HUES48 (cell line): ENCODE data around the gene TRIM33.

Experiments
- H3K27ac ChIP-seq: one replicate; pipeline ENCODE4 v1.7.0; 2013; ENCODE audit warnings: low read depth, low read length, inconsistent platforms
- H3K27me3 ChIP-seq: 2 replicates; pipeline ENCODE4 v1.6.1; 2013; ENCODE audit warnings: mild to moderate bottlenecking, low read length; ENCODE audit not compliant: control insufficient read depth, insufficient read depth
- H3K36me3 ChIP-seq: 2 replicates; pipeline ENCODE4 v1.6.1; 2013; ENCODE audit warnings: low read length; ENCODE audit not compliant: control insufficient read depth, insufficient read depth
- H3K4me1 ChIP-seq: 2 replicates; pipeline ENCODE4 v1.6.1; 2013; ENCODE audit warnings: mild to moderate bottlenecking, low read length; ENCODE audit not compliant: control insufficient read depth, insufficient read depth
- H3K4me3 ChIP-seq: 2 replicates; pipeline ENCODE4 v1.5.1; 2013; ENCODE audit warnings: mild to moderate bottlenecking, low read depth, low read length
- H3K9ac ChIP-seq: 2 replicates; pipeline ENCODE4 v1.6.1; 2013; ENCODE audit warnings: mild to moderate bottlenecking, low read depth, low read length, moderate library complexity
- H3K9me3 ChIP-seq: 2 replicates; pipeline ENCODE4 v1.6.1; 2013; ENCODE audit warnings: low read length; ENCODE audit not compliant: control insufficient read depth, insufficient read depth

Gene TRIM33

DNA sequence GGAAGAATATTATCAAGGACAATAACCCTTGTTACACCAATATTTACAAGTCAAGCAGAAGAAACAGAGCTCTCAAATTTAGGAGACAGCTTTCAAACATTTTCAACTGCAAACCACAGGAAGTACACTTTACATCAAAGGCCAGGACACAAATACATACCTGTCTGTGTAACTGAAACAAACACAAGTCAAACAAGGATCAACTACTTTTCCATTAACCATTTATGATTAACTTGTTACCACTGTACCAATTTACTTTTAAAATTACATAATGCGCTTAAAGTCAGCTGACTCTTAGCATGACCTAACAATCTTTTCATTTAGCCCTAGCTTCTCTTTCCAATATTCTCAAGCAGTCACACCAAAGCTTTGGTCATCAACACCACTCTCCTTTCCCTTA, 43.5 kb downstream of the TRIM33 start:
- Histone ChIP-seq H3K27me3 (no peaks in the 10 kb centered on the region), H3K9me3 (no peaks in the 10 kb centered on the region), H3K9ac (no peak overlapping the region), H3K4me3 (no peak overlapping the region), H3K27ac (no peak overlapping the region), H3K36me3 (peaks cover 5% of the 10 kb centered on the region; the same call in 1 of the 2 replicates), H3K4me1 (peaks cover 22% of the 10 kb centered on the region)

DNA sequence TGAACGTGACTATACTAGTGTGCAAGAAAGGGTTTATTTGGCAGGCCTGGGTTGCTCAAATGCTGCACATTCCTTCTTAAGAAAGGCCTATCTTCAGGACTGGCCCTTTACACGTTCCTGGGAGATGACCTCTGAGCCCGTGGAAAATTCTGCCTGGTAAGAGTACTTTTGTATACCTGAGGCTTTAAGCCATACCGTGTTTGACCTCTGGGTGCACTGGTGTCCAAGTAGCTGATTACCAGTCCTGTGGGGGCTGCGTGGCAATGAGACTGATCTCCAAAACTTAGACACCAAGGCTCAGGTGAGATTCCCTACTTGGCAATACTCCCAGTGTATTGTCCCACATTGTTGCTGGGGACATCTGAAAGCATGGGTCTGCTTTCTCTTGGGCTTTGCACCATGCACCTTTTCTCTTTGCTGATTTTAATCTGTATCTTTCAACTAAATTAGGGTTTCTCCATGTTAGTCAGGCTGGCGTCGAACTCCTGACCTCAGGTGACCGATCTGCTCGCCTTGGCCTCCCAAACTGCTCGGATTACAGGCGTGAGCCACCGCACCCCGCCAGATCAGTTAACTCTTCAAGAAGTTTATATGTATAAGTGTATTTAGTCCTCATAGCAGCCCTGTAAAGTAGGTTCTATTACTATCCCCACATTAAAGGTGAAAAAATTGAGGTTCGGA, 44.5 kb downstream of the TRIM33 start:
- Histone ChIP-seq H3K27me3 (no peaks in the 10 kb centered on the region), H3K9ac (no peak overlapping the region), H3K4me1 (peaks cover 22% of the 10 kb centered on the region), H3K4me3 (no peak overlapping the region), H3K9me3 (no peaks in the 10 kb centered on the region), H3K27ac (no peak overlapping the region), H3K36me3 (peaks cover 10% of the 10 kb centered on the region; the same call in 1 of the 2 replicates)

DNA sequence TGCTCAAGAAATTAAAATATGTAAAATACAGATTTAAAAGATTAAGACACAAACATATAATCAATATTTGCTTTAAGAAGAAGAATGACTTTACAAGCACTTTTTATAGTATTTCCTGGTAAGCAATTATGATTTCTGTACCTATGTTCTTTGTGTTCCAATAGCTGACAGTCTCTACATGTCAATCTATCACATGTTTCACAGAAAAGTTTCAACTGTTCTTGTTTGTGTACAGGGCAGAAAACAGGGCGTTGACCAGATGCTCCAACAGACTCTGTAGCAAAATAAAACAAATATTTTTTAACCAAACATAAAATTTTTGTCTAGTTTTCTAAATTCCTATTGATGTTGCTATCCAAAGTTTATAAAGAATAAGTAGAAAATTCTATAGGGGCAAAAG, 48.0 kb downstream of the TRIM33 start:
- Histone ChIP-seq H3K36me3 (peaks cover 12% of the 10 kb centered on the region; the same call in 1 of the 2 replicates), H3K9ac (no peak overlapping the region), H3K27me3 (no peaks in the 10 kb centered on the region), H3K9me3 (no peaks in the 10 kb centered on the region), H3K4me3 (no peak overlapping the region), H3K27ac (no peak overlapping the region), H3K4me1 (peaks cover 18% of the 10 kb centered on the region)

DNA sequence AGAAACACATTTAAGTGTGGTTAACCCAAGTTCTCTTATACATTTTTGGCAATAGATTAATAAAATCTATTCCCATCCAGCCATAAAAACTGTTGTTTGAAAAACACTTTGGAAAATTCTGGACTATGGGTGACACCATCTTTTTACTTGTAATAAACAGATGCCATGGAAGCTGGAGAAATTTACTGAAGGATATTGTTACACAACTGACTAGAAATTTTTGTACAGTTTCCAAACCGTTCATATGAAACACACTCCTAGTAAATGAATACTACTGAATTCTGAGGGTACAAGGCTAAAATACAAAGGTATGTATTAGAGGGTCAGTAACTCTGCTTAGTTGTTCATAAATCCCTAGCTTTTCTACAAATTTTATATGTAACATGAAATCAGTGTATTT, 48.7 kb downstream of the TRIM33 start:
- Histone ChIP-seq H3K9me3 (no peaks in the 10 kb centered on the region), H3K4me3 (no peak overlapping the region), H3K27ac (no peak overlapping the region), H3K4me1 (peaks cover 15% of the 10 kb centered on the region), H3K27me3 (no peaks in the 10 kb centered on the region), H3K9ac (no peak overlapping the region), H3K36me3 (peaks cover 18% of the 10 kb centered on the region; the same call in 1 of the 2 replicates)

DNA sequence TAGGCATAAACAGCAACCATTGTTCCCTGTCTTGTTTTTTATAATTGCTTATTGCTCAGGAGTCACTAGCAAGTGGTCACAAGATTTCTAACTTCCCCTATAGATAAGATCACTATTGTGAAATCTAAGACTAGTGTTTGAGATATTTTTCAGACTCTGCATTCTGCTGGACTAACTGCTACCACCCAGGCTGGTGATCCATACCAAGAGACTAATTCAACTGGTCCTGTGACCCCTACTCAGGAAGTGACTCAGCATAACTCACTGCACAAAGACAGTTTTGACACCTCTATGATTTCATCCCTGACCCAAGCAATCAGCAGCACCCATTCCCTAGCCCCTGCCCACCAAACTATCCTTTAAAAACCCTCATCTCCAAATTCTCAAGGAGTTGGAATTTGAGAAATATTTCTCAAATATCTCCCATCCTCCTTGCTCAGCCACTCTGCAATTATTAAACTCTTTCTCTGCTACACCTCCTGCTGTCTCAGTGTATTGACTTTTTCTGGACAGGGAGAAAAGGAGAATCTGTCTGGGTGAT, 52.7 kb downstream of the TRIM33 start:
- peaks cover 56% of the 10 kb centered on the region for H3K36me3 ChIP-seq
- no peak overlapping the region for H3K27ac ChIP-seq

DNA sequence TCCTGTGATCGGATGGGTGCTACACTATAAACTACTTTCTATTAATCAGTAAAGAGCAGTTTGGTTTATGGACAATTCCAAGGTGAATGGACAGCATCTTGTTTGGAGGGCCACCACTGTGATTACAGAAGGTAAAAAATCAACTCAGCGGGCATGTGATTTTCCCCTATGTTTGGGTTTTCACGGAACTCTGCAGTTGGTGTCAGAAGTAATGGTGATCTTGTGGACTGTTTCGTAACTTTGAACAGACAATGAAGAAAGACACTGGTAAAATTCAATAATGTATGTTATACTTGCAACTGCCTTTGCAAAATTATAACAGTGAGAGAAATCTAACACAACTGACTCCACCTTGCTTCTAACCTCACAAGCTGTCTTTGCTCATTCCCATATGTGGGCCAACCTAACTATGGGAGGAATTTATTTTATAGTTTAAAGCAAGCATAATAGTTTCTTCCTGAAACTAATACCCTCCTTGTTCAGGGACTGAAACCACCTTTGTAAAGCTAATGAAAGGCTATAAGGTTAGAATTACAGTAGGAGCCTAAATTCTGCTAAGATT, 53.2 kb downstream of the TRIM33 start:
- Histone ChIP-seq H3K9ac (no peak overlapping the region), H3K27me3 (no peaks in the 10 kb centered on the region), H3K4me3 (no peak overlapping the region), H3K27ac (no peak overlapping the region), H3K36me3 (peaks cover 56% of the 10 kb centered on the region), H3K9me3 (no peaks in the 10 kb centered on the region), H3K4me1 (peaks cover 3% of the 10 kb centered on the region; the same call in 1 of the 2 replicates)

More for the DNA sequence above, 52.7 kb downstream of the TRIM33 start:
- Histone ChIP-seq H3K27me3 (no peaks in the 10 kb centered on the region), H3K9me3 (no peaks in the 10 kb centered on the region), H3K4me3 (no peak overlapping the region), H3K4me1 (peaks cover 3% of the 10 kb centered on the region; the same call in 1 of the 2 replicates), H3K9ac (no peak overlapping the region)

DNA sequence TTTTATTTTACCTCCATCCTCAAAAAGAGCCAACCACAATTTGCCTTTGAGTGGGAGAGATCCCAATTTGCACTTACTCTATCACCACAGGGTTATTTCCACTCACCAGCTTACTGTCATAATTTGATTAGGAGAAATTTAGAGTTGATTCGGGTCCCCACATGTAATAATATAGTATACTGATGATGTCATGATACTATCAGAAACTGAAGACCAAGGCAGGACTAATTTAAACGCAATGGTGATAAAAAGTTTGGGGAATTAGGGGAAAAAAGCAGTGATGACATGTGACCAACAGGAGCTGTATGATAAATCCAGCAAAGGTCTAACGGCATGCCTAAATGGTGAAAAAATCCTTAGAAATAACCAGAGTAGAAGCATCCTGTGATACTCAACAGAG, 54.4 kb downstream of the TRIM33 start:
- Histone ChIP-seq H3K4me1 (peaks cover 3% of the 10 kb centered on the region; the same call in 1 of the 2 replicates), H3K27me3 (no peaks in the 10 kb centered on the region), H3K4me3 (no peak overlapping the region), H3K9ac (no peak overlapping the region), H3K9me3 (no peaks in the 10 kb centered on the region), H3K27ac (no peak overlapping the region), H3K36me3 (peaks cover 49% of the 10 kb centered on the region)

DNA sequence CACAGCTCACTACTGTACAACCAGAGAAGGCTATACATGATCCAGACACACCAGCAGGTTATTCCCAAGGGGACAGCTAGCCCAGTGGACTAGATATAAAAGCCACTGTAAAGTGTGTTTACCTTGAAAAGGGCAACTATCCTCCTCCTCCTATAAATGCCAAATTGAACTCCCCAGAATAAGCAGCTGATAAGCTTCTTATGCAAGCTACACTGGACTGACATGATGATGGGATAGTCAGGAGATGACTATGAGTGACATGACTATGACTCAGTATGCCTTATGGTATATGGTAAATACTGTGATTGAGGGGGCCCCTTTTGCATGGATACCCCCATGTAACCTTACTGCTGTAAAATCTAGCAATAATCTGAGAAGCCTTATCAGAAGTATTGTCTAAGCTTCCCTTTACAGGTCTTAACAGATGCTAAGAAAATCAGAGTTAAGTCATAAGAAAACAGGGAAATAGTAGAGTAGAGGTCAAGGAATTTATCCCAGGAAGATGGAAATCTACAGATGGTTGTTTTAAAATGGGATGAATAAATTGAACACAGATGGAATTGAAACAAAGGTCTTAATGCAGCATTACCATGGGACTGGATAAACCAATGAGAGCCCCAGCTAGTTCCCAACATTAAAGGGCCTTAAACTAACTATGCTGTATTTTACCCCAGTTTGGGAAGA, 55.8 kb downstream of the TRIM33 start:
- Histone ChIP-seq H3K9ac (no peak overlapping the region), H3K9me3 (no peaks in the 10 kb centered on the region), H3K27me3 (no peaks in the 10 kb centered on the region), H3K36me3 (peaks cover 56% of the 10 kb centered on the region), H3K4me1 (0 out of 2 replicates have a peak, but pooled peaks cover 3% of the 10 kb centered on the region), H3K4me3 (no peak overlapping the region), H3K27ac (no peak overlapping the region)

DNA sequence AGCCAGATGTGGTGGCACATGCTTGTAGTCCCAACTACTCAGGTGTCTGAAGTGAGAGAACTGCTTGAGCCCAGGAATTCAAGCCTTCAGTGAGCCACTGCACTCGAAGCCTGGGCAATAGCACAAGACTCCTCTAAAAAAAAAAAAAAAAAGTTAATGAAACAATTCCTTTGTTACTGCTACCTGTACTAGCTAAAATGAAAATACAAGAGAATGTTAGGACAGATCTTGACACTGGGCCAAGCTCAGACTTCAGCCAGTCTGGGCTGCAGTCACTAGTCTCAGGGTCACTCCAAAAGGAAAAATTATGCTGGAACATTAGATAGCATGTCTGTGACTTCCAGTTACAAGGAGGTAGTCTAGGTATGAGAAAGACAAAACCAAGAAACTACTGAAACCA, 56.5 kb downstream of the TRIM33 start:
- no peak overlapping the region for H3K4me3 ChIP-seq
- H3K36me3 ChIP-seq, result peaks cover 56% of the 10 kb centered on the region
- H3K27me3 ChIP-seq, result no peaks in the 10 kb centered on the region
- no peak overlapping the region for H3K9ac ChIP-seq
- 0 out of 2 replicates have a peak, but pooled peaks cover 3% of the 10 kb centered on the region for H3K4me1 ChIP-seq
- H3K27ac ChIP-seq, result no peak overlapping the region
- H3K9me3 ChIP-seq, result no peaks in the 10 kb centered on the region

DNA sequence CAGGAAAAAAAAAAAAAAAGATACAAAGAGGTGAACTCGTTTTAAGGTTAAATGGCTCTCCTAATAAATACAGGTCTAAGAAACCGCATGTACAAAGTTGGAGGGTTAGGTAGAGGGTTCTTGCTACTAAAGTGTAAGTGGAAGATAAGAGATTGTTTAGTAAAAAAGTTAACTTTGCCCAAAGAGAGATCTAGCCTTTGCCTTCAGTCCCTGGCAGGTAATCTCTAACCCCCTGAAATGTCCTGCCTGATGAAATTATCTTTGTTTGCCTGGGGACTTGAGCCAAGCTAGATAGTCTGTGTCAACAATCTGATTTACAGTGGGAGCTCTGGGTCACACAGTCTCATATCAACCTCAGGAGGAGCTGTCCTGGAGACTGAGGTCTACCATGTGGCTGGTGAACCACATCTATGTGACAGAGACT, 57.6 kb downstream of the TRIM33 start:
- Histone ChIP-seq H3K27me3 (no peaks in the 10 kb centered on the region), H3K4me1 (0 out of 2 replicates have a peak, but pooled peaks cover 1% of the 10 kb centered on the region), H3K27ac (no peak overlapping the region), H3K4me3 (no peak overlapping the region), H3K36me3 (peaks cover 60% of the 10 kb centered on the region), H3K9ac (no peak overlapping the region), H3K9me3 (no peaks in the 10 kb centered on the region)
